Tongue (tissue), 2 donors: ENCODE measurements around the gene BRME1. TPM values are rescaled to one million over a fixed set of nuclear protein-coding genes. Genes with fewer than 3 reads are reported as not detected.
A peak's percentile ranks its signal among the peaks of the same experiment; 100 is the strongest.

Experiments used
- DNase-seq: peaks from one replicate; pipeline ENCODE4 v3.0.0-alpha.2; 2015
- total RNA-seq: library from RNA; depleted of rRNA; stranded (reverse); fragments of >200 nt; gene quantifications from one replicate; pipeline ENCODE4 v1.2.3, GENCODE V29; 2014

The BRME1 gene
- total RNA-seq, 1 donor from 2014 or later, result 3.1 TPM

- peak; percentile 98 for DNase-seq
These were observed 59.1 kb downstream of the BRME1 start for GRCh38 chr19:13846557-13847406.

DNA sequence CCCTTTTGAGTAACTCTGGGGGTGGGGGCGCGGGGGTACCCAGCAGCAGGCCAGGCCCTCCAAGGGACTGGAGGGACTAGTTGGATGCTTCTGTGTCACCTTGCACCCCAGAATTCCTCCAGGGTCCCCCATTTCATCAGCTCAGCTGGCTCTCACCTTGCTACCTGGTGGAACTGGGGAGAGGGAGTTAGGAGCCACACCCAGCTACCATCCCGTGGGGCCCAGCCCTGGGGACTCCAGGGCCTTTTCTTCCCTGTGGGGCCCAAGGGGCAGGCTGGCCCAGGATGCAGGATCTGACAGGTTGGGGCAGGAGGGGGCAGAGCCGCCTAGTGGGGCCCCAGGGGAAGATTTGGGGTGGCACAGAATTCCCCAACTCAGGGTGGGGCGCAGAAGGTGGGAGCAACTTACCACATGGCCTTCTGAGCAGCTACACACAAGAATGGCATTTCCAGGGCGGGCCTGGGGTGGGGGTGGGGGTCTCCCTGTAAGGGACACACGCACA is 61.7 kb downstream of the BRME1 start:
- peak; percentile 76 for DNase-seq

- peak; percentile 74 for DNase-seq
These were observed 62.6 kb downstream of the BRME1 start for GRCh38 chr19:13843104-13843921.

GRCh38 chr19:13842291-13843103 is 63.4 kb downstream of the BRME1 start:
- peak; percentile 94 for DNase-seq

GRCh38 chr19:13841962-13842290 is 64.0 kb downstream of the BRME1 start:
- peak; percentile 50 for DNase-seq

DNA sequence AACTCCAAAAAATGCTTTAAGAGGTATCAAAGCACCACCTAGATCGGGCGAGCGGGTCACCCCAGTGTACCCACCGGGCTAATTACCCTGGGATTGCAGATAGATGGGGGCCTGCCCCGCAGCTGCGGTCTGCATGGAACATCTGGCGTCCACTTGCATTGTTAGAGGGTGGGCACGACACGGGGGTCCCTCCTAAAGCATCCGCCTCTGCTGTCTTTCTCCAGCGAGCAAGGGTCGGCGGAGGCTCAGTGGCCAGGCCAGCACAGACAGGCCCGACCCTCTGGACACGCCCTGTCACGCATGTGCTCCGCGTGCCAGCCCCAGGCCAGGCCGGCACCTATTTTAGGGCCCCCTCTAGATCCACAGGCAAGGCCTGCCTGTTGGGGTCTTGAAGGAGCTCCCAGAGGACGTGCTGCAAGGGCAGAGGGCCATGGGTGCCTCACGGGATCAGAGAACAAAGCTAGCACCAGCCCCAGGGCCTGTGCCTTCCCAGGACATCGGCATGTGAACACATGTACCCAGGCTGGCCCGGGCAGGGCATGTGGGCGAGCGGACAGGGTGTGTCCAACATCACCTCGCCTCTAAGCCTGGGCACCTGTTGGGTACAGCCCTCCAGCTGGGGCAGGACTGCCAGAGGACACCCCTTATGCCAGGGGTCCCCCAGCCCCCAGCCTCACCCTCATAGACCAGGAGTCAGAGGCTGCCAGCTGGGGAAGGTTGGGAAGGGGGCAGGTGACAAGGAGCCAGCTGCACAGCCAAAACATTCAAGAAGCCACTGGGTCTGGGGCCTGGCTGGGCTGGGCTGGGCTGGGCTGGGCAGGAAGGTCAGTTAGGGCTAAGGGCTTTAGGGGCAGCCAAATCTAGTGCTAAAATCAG is 64.6 kb downstream of the BRME1 start:
- peak; percentile 67 for DNase-seq

DNA sequence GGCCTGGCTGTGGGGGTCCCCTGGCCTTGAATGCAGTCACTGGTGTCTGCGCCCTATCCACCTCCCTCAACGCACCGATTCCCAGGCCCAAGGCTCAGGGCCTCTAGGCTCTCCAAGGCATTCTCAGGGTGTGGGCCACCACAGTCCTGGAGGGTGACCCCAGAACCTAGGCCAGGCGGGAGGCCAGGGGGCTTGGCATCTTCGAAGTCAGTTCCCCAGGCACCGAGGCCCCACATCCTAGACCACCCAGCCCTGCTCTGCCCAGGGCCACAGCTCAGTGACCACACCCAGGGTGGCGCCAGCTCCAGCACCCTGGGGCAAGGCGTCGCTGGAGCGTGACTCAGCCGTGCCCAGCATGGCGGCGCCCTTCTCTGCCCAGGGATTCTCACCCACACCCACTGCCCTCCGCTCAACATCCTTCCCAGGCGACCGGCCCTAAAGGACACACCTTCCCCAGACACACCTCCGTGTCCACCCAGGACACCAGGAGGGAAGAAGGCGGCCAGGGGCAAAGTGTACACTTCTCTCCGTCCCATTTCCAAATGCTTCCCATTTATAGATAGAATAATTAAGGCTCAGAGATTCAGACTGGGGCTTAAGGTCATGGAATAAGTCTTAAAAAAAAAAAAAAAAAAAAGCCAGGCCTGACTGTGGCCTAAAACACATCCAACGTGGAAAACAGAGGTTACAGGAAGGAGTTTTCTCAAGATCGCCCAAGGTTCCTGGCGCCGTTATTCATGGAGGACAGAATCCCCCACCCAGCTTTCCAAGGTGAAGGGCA is 65.4 kb downstream of the BRME1 start:
- peak; percentile 40 for DNase-seq

DNA sequence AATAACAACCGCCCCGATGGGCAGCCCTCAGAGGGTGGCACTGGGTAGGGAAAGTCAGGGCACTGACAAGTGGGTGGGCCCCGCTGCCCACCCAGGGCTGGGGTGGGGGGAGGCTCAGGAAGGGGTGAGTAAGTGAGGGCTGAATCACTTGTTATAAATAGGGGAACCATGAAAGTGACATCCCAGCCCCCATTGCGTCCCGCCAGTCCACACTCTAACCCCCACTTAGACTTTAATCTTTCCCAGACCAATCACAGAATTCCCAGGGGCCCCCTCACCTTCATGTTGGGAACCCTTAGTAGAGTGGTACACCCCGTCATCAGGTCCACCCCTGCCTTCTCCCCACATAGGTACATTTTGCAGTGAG is 66.0 kb downstream of the BRME1 start:
- no peak for DNase-seq

DNA sequence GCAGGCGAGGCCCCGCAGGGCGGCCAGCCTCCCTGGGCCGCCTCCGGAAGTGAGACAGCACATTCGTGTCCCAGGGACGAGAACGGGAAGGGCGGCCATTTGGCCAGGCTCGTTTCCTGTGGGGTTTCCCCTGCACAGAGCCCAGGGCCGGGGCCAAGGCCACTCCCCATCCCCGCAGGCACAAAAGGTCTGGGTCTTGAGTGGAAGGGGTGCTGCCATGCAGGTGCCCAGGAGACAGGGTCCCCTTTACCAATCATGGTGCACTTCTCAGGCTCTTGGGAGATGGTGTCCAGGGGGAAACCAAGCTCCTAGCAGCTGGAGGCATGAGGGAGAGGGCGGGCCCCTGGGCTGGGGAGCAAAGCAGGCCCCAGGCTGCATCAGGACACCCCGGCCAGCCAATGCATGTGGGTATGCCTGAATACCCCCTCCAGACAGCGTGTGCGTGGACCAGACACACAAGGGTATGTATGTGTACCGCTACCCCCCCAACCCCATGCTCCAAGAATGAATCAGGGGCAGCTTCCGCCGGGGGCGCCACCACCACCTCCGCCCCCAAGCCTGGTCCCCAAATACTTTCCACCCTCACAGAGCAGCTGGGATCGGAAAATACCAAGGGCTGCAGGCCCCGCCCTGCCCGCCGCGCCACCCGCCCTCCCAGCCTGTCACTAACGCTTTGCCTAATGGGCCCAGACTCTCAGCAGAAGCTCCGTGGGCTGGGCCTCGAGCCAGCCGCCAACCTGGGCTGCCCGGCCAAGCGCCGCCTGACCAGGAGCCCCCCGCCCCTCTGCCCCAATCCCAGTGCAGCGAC is 66.6 kb downstream of the BRME1 start:
- DNase-seq, result peak; percentile 92

DNA sequence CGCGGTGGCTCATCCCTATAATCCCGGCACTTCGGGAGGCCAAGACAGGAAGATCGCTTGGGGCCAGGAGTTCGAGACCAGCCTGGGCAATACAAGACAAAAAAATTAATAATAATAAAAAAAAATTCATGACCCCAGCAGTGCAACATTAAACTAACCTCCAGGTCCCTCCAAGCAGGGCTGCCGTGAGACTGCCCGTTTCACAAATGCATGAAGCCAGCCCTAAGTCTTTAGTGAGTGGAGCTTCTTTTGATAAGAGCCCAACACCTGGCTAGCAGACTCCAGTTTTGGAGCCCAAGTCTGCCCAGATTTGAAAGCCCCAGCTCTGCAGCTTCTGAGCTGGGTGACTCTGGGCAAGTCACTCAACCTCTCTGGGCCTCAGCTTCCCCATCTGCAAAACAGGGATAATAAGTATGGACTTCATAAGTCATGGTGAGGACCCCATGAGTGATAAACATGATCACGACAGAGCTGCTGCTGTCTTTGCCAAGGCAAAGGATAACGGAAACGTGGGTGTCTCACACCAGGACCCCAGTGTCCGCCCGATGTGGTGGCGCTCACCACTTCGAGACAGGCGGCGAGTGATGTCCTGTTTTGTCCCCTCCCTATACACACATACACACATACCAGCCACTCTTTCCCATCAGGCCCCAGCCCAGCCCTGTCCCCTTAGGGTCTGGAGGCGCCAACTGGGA is 67.3 kb downstream of the BRME1 start:
- peak; percentile 54 for DNase-seq

- DNase-seq, result no peak
These were observed 69.9 kb downstream of the BRME1 start for GRCh38 chr19:13835791-13836723.

- DNase-seq, result no peak
These were observed 71.5 kb downstream of the BRME1 start for GRCh38 chr19:13834244-13835069.

GRCh38 chr19:13833330-13834243 is 72.3 kb downstream of the BRME1 start:
- DNase-seq, result peak; percentile 95
